ENCODE measurements around the gene IL36G. TPM values are rescaled to one million over a fixed set of nuclear protein-coding genes. Genes with fewer than 3 reads are reported as not detected.

The IL36G gene
- total and polyA plus RNA-seq, 9 of the 15 experiments (the other 6 are each of a cell fraction or from before 2014, with no cell fraction given), result not detected

DNA sequence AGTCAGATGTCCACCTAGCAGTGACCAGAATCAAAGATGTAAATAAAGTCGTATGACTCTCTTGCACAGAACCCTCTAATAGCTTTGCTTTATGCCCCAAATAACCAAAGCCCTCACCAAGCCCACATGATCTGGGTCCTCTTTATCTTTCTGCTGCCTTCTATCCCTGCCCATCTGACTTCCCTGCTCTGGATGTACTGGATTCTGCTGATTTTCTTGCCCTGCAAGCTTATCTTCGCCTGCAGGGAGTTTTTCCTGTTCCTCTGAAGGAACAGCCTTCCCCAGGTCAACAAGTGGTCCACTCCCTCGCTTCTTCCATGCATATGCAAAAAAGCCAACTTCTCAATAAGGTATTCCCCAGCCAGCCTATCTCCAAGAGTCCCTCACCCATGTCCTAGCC is 56.2 kb downstream of the IL36G start (continued):
- TF ChIP-seq, protein P1, sequence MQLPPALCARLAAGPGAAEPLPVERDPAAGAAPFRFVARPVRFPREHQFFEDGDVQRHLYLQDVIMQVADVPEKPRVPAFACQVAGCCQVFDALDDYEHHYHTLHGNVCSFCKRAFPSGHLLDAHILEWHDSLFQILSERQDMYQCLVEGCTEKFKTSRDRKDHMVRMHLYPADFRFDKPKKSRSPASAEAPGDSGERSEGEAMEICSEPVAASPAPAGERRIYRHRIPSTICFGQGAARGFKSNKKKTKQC (CRISPR knock-in tag; IDR thresholded peaks at IDR 0.05), result no peak
- no peak for TF ChIP-seq NCOA4 (IDR thresholded peaks at IDR 0.05; ENCODE audit: partially characterized antibody)
- peak; percentile 94 for TF ChIP-seq TCF3 (CRISPR knock-in tag; IDR thresholded peaks at IDR 0.05)
- TF ChIP-seq SREBF2 (CRISPR knock-in tag; IDR thresholded peaks at IDR 0.05), result no peak
- TF ChIP-seq BHLHE40 (IDR thresholded peaks at IDR 0.05; ENCODE audit: low read length), result no peak
- TF ChIP-seq SMARCA5 (IDR thresholded peaks at IDR 0.05), result no peak
- TF ChIP-seq KLF6 (CRISPR knock-in tag; IDR thresholded peaks at IDR 0.05; ENCODE audit: borderline replicate concordance), result no peak
- no peak for TF ChIP-seq ESRRB (CRISPR knock-in tag; IDR thresholded peaks at IDR 0.05; ENCODE audit: borderline replicate concordance)
- TF ChIP-seq PYGO2 (tag; IDR thresholded peaks at IDR 0.05), result no peak
- TF ChIP-seq TCF7 (IDR thresholded peaks at IDR 0.05; ENCODE audit: borderline replicate concordance), result no peak
- peak; percentile 41; the same call in 1 of the 2 replicates for TF ChIP-seq FOSL1 (tag; conservative IDR thresholded peaks at IDR 0.05)
- no peak for TF ChIP-seq POLR2G (IDR thresholded peaks at IDR 0.05; ENCODE audit: low read depth, low read length)
- TF ChIP-seq ZNF583 (CRISPR knock-in tag; IDR thresholded peaks at IDR 0.05), result peak; percentile 83; the same call in 1 of the 2 replicates
- TF ChIP-seq, protein P2, sequence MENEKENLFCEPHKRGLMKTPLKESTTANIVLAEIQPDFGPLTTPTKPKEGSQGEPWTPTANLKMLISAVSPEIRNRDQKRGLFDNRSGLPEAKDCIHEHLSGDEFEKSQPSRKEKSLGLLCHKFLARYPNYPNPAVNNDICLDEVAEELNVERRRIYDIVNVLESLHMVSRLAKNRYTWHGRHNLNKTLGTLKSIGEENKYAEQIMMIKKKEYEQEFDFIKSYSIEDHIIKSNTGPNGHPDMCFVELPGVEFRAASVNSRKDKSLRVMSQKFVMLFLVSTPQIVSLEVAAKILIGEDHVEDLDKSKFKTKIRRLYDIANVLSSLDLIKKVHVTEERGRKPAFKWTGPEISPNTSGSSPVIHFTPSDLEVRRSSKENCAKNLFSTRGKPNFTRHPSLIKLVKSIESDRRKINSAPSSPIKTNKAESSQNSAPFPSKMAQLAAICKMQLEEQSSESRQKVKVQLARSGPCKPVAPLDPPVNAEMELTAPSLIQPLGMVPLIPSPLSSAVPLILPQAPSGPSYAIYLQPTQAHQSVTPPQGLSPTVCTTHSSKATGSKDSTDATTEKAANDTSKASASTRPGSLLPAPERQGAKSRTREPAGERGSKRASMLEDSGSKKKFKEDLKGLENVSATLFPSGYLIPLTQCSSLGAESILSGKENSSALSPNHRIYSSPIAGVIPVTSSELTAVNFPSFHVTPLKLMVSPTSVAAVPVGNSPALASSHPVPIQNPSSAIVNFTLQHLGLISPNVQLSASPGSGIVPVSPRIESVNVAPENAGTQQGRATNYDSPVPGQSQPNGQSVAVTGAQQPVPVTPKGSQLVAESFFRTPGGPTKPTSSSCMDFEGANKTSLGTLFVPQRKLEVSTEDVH (IDR thresholded peaks at IDR 0.05; ENCODE audit: low read depth, partially characterized antibody), result no peak
- TF ChIP-seq DIDO1 (tag; IDR thresholded peaks at IDR 0.05; ENCODE audit: low read depth), result no peak
- TF ChIP-seq TOE1 (IDR thresholded peaks at IDR 0.05; ENCODE audit: borderline replicate concordance), result no peak
- TF ChIP-seq TOE1 (CRISPR knock-in tag; IDR thresholded peaks at IDR 0.05; ENCODE audit: borderline replicate concordance, low read depth), result no peak
- TF ChIP-seq PHF21A (IDR thresholded peaks at IDR 0.05; ENCODE audit: borderline replicate concordance, low read depth), result no peak
- no peak for TF ChIP-seq ZNF217 (CRISPR knock-in tag; IDR thresholded peaks at IDR 0.05)
- TF ChIP-seq, protein P3, sequence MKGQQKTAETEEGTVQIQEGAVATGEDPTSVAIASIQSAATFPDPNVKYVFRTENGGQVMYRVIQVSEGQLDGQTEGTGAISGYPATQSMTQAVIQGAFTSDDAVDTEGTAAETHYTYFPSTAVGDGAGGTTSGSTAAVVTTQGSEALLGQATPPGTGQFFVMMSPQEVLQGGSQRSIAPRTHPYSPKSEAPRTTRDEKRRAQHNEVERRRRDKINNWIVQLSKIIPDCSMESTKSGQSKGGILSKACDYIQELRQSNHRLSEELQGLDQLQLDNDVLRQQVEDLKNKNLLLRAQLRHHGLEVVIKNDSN (CRISPR knock-in tag; IDR thresholded peaks at IDR 0.05), result no peak
- TF ChIP-seq ZNF143 (CRISPR knock-in tag; IDR thresholded peaks at IDR 0.05), result no peak
- TF ChIP-seq RCOR1 (IDR thresholded peaks at IDR 0.05; ENCODE audit: borderline replicate concordance in 1 of 2, low read depth in 2 of 2, low read length in 2 of 2), result peak; percentile 16 to 83; a peak in 3 of 4 replicates
- TF ChIP-seq CEBPG (CRISPR knock-in tag; IDR thresholded peaks at IDR 0.05), result no peak
- TF ChIP-seq CEBPG (tag; conservative IDR thresholded peaks at IDR 0.05 in 1 of 2, IDR thresholded peaks at IDR 0.05 in 1 of 2), result no peak
- TF ChIP-seq, protein P4, sequence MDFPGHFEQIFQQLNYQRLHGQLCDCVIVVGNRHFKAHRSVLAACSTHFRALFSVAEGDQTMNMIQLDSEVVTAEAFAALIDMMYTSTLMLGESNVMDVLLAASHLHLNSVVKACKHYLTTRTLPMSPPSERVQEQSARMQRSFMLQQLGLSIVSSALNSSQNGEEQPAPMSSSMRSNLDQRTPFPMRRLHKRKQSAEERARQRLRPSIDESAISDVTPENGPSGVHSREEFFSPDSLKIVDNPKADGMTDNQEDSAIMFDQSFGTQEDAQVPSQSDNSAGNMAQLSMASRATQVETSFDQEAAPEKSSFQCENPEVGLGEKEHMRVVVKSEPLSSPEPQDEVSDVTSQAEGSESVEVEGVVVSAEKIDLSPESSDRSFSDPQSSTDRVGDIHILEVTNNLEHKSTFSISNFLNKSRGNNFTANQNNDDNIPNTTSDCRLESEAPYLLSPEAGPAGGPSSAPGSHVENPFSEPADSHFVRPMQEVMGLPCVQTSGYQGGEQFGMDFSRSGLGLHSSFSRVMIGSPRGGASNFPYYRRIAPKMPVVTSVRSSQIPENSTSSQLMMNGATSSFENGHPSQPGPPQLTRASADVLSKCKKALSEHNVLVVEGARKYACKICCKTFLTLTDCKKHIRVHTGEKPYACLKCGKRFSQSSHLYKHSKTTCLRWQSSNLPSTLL (IDR thresholded peaks at IDR 0.05), result no peak
- TF ChIP-seq NFRKB (IDR thresholded peaks at IDR 0.05; ENCODE audit: low read depth), result no peak

Measured in K562 (cell line).